ENCODE measurements around the gene FOSB. TPM values are rescaled to one million over a fixed set of nuclear protein-coding genes. Genes with fewer than 3 reads are reported as not detected.
"Not testable (repeated sequence)": the region's sequence is repeated elsewhere in the genome, so short reads cannot be mapped to it uniquely, and the experiment has no call there.

FOSB gene
- 1 to 10 TPM; 2.8 to 3.9 TPM for total RNA-seq

DNA sequence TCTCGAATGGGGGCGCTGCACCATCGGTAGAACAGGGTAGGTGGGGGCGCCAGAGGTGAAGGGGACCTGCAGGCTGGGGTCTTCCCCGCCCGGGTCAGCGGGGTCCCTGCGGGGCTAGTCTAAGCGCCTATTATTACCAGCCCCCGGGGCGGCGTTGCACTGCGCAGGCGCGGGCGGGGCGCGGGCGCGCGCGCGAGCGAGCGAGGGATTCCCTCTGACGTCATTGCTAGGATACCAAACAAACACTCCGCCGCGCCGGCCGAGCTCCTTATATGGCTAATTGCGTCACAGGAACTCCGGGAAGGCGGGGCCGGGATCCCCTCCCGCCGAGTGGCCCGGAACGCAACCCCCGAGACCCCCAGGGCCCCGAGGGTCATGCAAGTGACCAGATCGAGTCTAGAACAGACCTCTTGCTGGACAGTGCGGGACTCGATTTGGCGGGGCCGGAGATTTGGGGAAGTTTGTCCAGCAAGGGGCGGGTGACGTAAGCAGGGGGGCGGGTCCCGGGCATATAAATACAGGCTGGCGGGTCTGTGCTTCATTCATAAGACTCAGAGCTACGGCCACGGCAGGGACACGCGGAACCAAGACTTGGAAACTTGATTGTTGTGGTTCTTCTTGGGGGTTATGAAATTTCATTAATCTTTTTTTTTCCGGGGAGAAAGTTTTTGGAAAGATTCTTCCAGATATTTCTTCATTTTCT lies at the start of gene FOSB:
TSS of gene FOSB (plus strand) at position 541 of the 703 bp plus-strand sequence. CDS start 591 bp downstream, outside the sequence.
- ChIA-PET POLR2A (interaction anchor here (0.6 to 3.1 kb wide), 7 partner anchors 11 to 714 kb away, joined by 3 to 26 read pairs (median 5); no protein-coding TSS in a partner anchor), CTCF (interaction anchor here (0.6 to 17.2 kb wide), 8 partner anchors 9 to 68 kb away, joined by 3 to 282 read pairs (median 16); no protein-coding TSS in a partner anchor)

DNA sequence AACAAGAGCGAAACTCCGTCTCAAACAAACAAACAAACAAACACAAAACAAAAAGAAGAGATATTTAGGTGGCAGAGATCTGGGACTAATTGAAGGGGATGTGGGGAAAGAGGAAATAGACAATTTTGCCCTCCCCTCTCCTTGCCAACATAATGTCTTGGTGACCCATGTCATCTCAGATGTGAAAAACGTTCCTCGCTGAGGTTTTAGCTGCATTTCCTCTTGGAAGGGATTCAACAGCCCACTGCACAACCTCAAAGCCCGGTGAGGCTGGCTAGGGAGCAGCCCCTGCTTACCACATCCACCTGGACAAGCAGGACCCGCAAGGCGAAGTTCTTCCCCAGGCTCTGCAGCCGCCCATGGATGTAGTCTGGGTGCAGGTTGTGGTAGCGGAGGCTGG lies 49.0 kb upstream of the FOSB start:
- ChIA-PET POLR2A (no interaction called here), CTCF (no interaction called here)

DNA sequence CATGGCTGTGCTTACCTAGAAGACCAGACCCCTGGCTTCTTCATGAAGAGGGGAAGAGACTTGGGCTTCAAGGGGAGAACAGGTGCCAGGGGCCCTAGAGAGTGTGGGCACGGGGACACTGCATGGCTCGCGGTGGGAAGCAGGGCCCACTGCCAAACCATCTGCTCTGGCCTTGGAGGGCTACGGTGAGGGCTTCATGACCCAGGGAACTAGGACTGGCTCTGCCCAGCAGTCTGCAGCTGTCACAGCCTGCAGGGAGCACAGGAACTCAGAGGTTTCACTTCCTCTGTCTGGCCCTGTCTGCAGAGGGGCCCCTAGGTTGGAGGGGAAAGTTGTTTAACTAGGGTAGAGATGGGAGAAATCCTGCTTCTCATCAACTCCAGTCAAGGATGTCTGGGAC lies 48.4 kb upstream of the FOSB start:
- POLR2A ChIA-PET: interaction anchor here (0.6 kb wide), 1 partner anchor 312 kb away, joined by 5 read pairs; no protein-coding TSS in a partner anchor

DNA sequence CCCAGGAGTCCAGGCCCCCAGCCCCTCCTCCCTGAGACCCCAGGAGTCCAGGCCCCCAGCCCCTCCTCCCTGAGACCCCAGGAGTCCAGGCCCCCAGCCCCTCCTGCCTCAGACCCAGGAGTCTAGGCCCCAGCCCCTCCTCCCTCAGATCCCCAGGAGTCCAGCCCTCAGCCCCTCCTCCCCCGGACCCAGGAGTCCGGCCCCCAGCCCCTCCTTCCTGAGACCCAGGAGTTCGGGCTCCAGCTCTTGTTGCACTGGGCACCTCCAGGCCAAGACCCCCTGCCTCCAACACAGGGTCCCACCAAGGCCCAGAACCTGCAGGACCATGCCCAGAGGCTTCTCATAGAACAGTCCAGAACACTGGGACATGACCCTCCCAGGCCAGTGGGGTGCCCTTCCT lies 47.9 kb upstream of the FOSB start:
- ChIA-PET CTCF (interaction anchor here (1.6 kb wide), 1 partner anchor 65 kb away, joined by 6 read pairs; no protein-coding TSS in a partner anchor), POLR2A (interaction anchor here (0.6 kb wide), 1 partner anchor 311 kb away, joined by 5 read pairs; no protein-coding TSS in a partner anchor)

More for the DNA sequence above, 48.4 kb upstream of the FOSB start:
- CTCF ChIA-PET: no interaction called here

DNA sequence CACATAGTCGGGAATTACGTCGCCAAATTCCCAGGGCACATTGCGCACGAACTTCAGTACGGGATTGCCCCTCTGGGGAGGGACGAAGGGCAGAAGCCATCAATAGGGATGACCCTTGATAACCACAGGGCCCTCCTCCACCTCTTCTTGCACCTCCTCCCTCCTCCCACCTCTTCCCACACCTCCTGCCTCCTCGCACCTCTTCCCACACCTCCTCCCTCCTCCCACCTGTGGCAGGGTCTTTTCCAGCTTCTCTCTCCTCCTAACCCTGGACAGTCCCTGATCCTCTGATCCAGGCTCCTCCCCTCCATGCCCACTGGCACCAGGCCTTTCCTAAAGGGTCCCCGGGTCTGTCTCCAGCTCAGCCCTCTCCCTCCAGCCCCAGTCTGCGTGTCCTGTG lies 47.4 kb upstream of the FOSB start:
- CTCF ChIA-PET: interaction anchor here (1.0 to 1.6 kb wide), 3 partner anchors 19 to 65 kb away, joined by 4 to 6 read pairs (median 5); no protein-coding TSS in a partner anchor

DNA sequence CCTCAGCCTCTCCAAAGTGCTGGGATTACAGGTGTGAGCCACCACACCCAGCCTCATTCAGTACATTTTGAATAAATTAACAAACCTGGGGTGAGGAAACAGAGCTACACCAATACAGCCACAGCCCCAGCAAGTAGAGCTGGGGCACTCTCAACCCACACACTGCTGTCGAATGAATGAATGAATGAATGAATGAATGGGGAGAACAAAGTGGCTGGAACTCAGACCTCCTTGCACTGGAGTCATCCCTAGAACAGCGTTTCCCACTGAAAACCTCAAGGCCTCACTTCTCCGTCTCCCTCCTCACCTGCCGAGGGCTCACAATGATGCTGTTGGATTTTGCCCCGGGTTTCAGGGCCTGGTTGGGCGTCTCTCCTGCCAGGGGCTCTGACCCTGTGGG lies 46.9 kb upstream of the FOSB start:
- CTCF ChIA-PET: interaction anchor here (1.0 to 1.6 kb wide), 3 partner anchors 18 to 64 kb away, joined by 4 to 6 read pairs (median 5); no protein-coding TSS in a partner anchor

More for the DNA sequence above, 47.4 kb upstream of the FOSB start:
- POLR2A ChIA-PET: interaction anchor here (1.1 kb wide), 1 partner anchor 60 kb away, joined by 3 read pairs; no protein-coding TSS in a partner anchor

DNA sequence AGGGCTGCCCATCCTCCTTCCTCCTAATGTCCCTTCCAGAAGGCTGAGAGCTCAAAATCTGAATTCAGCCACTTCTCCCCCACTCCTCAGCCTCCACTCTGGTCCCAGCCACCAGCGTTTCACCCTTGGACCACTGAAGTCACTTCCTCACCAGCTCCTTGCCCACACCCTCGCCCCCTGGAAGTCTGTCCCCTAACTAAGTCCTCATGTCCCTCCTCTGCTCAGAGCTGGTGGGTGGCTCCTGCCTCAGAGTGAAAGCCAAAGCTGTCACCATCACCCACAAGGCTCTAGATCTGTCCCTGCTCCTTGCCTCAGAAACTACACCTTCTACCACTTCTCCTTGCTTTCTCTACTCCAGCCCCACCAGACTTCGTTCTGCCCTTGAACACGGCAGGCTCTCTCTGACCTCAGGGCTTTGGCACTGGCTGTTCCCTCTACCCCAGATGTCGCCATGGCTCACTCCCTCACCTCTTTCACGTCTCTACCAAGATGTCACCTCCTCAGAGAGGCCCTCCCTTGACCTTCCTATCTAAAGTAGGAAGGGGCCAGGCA lies 45.8 kb upstream of the FOSB start:
- CTCF ChIA-PET: interaction anchor here (0.8 to 1.5 kb wide), 2 partner anchors 9 to 57 kb away, joined by 3 to 4 read pairs; no protein-coding TSS in a partner anchor
- POLR2A ChIA-PET: interaction anchor here (0.6 to 0.9 kb wide), 2 partner anchors 31 to 57 kb away, joined by 3 to 6 read pairs; no protein-coding TSS in a partner anchor

More for the DNA sequence above, 46.9 kb upstream of the FOSB start:
- POLR2A ChIA-PET: interaction anchor here (1.1 kb wide), 1 partner anchor 59 kb away, joined by 3 read pairs; no protein-coding TSS in a partner anchor

DNA sequence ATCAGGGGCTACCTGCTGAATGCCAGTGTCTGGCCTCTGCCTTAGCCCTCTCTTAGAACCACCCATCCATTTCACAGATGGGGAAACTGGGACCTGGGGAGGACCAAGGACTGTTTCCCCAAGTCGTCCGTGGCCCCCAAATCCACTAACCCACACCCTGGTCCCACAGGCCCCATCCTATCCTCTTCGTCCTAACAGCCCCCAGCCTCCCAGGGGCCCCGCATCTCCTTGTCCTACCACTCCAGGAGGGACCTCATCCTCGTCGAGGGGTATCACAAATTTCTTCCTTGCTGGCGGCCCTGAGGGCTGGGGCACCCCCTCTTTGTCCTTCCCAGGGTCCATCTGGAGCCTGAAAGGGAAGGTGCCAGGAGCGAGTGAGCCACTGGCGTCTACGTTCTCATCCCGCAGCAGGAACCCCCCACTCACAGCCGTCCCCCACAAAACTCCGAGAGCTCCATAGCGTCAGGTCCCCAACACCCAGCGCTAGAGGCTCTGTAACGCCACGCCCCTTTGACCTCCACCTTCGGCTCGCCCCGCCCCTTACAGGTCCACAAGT lies 44.7 kb upstream of the FOSB start:
- ChIA-PET POLR2A (interaction anchor here (0.5 kb wide), 2 partner anchors 46 to 139 kb away, joined by 4 read pairs; no protein-coding TSS in a partner anchor), CTCF (interaction anchor here (0.5 to 3.0 kb wide), 3 partner anchors 13 to 55 kb away, joined by 3 to 16 read pairs (median 4); no protein-coding TSS in a partner anchor)

DNA sequence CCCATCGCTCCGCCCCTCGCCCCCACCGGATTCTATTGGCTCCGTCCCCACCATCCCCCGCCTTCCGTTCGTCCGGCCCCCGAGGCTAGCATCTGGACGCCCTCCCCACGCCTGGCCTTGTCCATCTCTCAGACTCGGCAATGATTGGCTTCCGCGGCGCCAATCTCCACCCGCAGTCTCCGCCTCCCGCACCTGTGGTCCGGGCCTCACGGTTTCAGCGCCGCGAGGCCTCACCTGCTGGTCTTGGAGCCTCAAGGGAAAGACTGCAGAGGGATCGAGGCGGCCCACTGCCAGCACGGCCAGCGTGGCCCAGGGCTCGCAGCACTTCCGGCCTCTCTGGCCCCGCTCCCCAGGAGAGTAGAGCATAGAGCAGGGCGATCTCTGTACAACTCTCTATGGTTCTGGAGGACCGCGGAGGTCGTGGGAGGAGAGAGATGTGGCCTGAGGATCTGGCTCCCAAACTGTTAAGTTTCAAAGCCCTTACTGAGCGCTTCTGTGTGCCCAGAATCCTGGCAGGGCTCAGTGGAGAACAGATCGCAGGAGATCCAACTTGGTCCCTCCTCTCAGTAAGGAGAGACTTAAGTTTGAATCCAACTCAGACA lies 44.1 kb upstream of the FOSB start, which contains the start of gene ERCC1:
TSS of gene ERCC1 (minus strand) at position 329 of the 602 bp plus-strand sequence. CDS start 543 bp downstream, outside the sequence.
- POLR2A ChIA-PET: interaction anchor here (0.6 kb wide), 1 partner anchor 59 kb away, joined by 4 read pairs; no protein-coding TSS in a partner anchor

DNA sequence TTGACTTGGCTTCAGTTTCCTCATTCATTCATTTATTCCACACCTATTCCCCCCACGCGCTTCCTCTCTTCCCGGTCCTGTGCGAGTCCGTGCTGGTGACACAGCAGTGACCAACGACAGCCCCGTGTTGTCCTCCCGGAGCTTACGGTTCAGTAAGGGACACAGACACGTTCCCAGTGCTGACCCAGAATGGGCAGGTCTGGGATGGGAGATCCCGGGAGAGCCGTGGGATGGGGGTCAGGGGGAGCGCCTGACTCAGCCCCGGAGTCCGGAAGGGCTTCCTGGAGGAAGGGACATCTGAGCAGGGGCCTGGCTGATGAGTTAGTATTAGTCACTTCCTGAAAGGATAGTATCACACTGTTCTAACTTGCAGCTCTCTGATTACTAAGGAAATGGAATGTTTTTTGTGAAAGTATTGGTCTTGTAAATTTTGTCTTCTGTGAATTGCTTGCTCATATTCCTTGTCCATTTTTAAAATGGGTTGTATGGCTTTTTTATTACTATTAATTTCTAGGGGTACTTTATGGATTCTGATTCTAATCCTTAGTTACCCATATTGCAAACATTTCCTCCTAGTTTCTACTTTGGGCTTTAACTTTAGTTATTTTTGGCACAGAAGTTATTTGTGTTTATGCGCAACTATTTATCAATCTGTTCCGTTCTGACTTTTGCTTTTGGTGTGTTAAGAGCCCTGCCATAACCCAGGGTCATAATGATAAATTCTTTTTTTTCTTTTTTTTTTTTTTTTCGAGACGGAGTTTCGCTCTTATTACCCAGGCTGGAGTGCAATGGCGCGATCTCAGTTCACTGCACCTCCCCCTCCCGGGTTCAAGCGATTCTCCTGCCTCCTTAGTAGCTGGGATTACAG lies 43.4 kb upstream of the FOSB start:
- ChIA-PET POLR2A (interaction anchor here (0.6 kb wide), 1 partner anchor 58 kb away, joined by 4 read pairs; no protein-coding TSS in a partner anchor), CTCF (interaction anchor here (0.7 to 3.0 kb wide), 7 partner anchors 15 to 344 kb away, joined by 3 to 19 read pairs (median 5); no protein-coding TSS in a partner anchor)

More for the DNA sequence above, 44.1 kb upstream of the FOSB start, which contains the start of gene ERCC1:
- CTCF ChIA-PET: interaction anchor here (0.6 to 3.0 kb wide), 5 partner anchors 13 to 220 kb away, joined by 3 to 19 read pairs (median 10); no protein-coding TSS in a partner anchor

DNA sequence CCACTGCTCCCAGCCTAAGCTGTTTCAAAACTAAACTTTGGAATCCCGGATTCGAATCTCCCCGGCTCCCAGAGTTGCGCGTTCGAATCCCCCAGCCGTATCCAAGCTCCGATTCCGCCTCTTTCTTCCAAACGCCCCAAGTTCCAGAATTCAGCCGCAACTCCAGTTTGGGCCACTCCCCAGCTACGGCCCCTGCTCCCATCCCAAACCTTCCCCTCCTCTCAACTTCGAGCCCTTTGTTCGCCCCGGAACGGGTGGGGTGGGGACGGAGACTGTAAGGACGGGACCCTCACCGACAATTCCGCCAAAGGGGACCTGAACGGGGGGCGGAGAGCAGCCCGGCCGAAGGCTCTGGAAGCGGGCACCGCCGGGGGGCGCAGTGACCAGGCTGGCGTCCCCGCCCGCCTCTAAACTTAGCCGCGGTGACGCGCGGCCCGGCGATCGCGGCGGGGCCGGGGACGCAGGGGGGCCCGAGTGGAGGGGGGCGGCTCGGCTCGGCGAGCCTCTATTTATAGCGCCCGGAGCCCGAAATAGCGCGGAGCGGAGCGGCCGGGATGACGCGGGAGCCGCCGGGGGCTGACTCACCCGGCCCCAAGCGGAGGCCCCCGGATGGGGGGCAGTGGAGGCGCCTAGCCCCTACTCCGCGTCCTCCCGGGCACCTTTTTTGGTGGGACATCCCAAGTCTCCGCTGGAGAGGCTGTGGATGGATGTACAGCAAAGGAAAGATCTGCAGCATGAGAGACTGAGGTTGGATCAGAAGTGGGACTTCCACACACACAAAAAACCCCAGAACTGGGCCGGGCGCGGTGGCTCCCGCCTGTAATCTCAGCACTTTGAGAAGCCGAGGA lies 39.2 kb upstream of the FOSB start:
- CTCF ChIA-PET: interaction anchor here (0.6 to 5.5 kb wide), 15 partner anchors 11 to 341 kb away, joined by 3 to 45 read pairs (median 3); partner anchors contain the start of genes QPCTL, RTN2 and SIX5

DNA sequence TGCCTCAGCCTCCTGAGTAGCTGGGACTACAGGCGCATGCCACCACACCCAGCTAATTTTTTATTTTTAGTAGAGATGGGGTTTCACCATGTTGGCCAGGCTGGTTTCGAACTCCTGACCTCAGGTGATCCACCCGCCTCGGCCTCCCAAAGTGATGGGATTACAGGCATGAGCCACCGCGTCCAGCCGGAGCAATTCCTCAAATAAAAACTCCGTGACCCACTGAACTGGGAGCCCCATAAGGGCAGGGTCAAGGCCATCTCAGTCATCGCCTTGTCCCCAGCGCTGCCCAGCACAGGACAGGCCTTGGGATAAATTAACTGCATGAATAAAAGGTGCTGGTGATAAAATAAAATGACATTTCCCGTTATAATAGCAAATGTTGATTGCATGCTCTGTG lies 37.9 kb upstream of the FOSB start:
- ChIA-PET CTCF (interaction anchor here (1.2 to 5.5 kb wide), 4 partner anchors 10 to 55 kb away, joined by 3 to 45 read pairs (median 8); no protein-coding TSS in a partner anchor), POLR2A (interaction anchor here (0.6 kb wide), 1 partner anchor 23 kb away, joined by 5 read pairs; no protein-coding TSS in a partner anchor)

More for the DNA sequence above, 39.2 kb upstream of the FOSB start:
- POLR2A ChIA-PET: no interaction called here

DNA sequence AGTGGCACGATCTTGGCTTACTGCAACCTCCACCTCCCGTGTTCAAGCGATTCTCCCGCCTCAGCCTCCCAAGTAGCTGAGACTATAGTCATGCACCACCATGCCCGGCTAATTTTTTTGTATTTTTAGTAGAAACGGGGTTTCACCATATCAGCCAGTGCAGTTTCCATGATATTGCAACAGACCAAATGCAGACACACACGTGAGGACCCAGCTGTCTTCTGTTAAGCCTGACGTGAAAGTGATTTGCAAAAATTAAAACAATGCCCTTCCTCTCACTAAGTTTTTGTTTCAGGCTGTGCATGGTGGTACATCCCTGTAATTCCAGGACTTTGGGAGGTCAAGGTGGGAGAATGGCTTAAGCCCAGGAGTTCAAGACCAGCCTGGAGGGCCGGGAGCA lies 36.8 kb upstream of the FOSB start:
- ChIA-PET POLR2A (interaction anchor here (1.0 kb wide), 1 partner anchor 23 kb away, joined by 3 read pairs; no protein-coding TSS in a partner anchor), CTCF (interaction anchor here (0.6 to 5.5 kb wide), 4 partner anchors 9 to 54 kb away, joined by 3 to 45 read pairs (median 8); no protein-coding TSS in a partner anchor)

DNA sequence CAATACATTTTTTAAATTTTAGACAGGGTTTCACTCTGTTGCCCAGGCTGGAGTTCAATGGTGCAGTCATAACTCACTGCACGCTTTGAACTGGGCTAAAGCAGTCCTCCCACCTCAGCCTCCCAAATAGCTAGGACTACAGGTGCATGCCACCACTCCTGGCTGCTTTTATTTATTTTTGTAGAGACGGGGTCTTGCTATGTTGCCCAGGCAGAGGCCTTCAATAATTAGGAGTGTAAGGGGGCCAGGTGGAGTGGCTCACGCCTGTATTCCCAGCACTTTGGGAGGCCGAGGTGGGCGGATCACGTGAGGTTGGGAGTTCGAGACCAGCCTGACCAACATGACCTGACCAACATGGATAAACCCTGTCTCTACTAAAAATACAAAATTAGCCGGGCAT lies 35.3 kb upstream of the FOSB start:
- CTCF ChIA-PET: interaction anchor here (0.7 to 0.9 kb wide), 2 partner anchors 46 to 53 kb away, joined by 3 read pairs; no protein-coding TSS in a partner anchor
- POLR2A ChIA-PET: not testable (repeated sequence)

DNA sequence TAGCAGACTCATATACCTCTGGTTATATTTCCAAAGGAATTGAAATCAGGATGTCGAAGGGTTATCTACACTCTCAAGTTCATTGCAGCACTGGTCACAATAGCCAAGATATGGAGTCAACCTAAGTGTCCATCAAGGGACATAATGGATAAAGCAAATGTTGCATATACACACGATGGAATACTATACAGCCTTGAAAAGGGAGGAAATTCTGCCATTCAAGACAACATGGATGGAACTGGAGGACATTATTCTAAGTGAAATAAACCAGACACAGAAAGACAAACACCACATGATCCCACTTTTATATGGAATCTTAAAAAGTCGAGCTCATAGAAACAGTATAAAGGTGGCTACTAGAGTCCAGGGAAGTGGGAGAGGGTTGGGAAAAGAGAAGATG lies 30.5 kb upstream of the FOSB start:
- POLR2A ChIA-PET: interaction anchor here (0.7 kb wide), 1 partner anchor 41 kb away, joined by 3 read pairs; no protein-coding TSS in a partner anchor
- CTCF ChIA-PET: interaction anchor here (0.7 to 7.5 kb wide), 4 partner anchors 10 to 48 kb away, joined by 5 to 282 read pairs (median 6); partner anchors contain the start of gene FOSB

DNA sequence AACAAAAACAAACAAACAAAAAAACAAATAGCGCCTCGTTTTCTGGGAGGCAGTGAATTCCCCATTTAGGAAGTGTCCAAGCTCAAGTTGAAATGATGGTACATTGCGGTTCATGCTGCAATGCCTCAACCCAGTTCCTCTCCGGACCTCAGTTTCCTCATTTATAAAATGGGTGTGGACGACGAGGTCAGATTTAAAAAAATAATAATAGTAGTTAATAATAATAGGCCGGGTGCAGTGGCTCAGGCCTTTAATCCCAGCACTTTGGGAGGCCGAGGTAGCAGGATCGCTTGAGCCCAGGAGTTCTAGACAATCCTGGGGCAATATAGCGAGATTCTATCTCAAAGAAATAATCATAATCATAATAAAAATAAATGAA lies 28.6 kb upstream of the FOSB start:
- ChIA-PET POLR2A (interaction anchor here (0.6 to 1.3 kb wide), 9 partner anchors 13 to 331 kb away, joined by 3 to 23 read pairs (median 5); partner anchors contain the start of gene ERCC2), CTCF (interaction anchor here (0.6 to 7.5 kb wide), 36 partner anchors 10 to 483 kb away, joined by 3 to 282 read pairs (median 5); partner anchors contain the start of genes CLASRP, ERCC1, FOSB and PPP1R13L)

Measured in activated CD8-positive, alpha-beta memory T cell treated with anti-CD3 and anti-CD28 coated beads for 36 hours (primary cell).